GM18511 (cell line): ENCODE measurements around the gene CALHM5.
"Not testable (repeated sequence)": the region's sequence is repeated elsewhere in the genome, so short reads cannot be mapped to it uniquely, and the experiment has no call there.

Experiments
- ATAC-seq: cut with Tn5 transposase; IDR thresholded peaks from one replicate; pipeline ENCODE4 v1.9.1; 2021; ENCODE audit warnings: mild to moderate bottlenecking, moderate library complexity; ENCODE audit not compliant: unreplicated experiment

CALHM5 gene, protein sequence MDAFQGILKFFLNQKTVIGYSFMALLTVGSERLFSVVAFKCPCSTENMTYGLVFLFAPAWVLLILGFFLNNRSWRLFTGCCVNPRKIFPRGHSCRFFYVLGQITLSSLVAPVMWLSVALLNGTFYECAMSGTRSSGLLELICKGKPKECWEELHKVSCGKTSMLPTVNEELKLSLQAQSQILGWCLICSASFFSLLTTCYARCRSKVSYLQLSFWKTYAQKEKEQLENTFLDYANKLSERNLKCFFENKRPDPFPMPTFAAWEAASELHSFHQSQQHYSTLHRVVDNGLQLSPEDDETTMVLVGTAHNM

GRCh38 chr6:116511424-116512110, at the start of gene CALHM5:
Gene CALHM5, plus strand, starts transcription at chr6:116511639. Its CDS starts 58 bp downstream, at chr6:116511697.
- ATAC-seq = peak; percentile 15

GRCh38 chr6:116461932-116462885, 49.2 kb upstream of the CALHM5 start:
- peak; percentile 79 for ATAC-seq

DNA sequence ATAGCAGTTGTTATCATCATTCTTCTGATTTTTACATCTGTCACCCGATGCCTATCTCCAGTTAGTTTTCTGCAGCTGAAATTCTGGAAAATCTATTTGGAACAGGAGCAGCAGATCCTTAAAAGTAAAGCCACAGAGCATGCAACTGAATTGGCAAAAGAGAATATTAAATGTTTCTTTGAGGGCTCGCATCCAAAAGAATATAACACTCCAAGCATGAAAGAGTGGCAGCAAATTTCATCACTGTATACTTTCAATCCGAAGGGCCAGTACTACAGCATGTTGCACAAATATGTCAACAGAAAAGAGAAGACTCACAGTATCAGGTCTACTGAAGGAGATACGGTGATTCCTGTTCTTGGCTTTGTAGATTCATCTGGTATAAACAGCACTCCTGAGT, 48.1 kb upstream of the CALHM5 start:
- no peak for ATAC-seq

GRCh38 chr6:116465246-116465645, 46.2 kb upstream of the CALHM5 start:
- ATAC-seq = no peak

GRCh38 chr6:116467096-116467495, 44.3 kb upstream of the CALHM5 start:
- no peak for ATAC-seq

DNA sequence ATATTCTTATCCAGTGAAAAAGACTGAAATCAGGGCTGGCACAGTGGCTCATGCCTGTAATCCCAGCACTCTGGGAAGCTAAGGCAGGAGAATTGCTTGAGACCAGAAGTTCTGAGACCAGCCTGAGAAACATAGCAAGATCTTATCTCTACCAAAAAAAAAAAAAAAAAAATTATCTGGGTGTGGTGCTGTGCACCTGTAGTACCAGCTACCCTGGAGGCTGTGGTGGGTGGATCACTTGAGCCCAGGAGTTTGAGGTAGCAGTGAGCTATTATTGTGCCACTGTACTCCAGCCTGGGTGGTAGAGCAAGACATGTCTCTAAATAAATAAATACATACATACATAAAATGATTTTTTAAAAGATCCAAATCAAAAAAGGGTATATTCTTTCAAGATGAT, 43.9 kb upstream of the CALHM5 start:
- ATAC-seq = no peak

DNA sequence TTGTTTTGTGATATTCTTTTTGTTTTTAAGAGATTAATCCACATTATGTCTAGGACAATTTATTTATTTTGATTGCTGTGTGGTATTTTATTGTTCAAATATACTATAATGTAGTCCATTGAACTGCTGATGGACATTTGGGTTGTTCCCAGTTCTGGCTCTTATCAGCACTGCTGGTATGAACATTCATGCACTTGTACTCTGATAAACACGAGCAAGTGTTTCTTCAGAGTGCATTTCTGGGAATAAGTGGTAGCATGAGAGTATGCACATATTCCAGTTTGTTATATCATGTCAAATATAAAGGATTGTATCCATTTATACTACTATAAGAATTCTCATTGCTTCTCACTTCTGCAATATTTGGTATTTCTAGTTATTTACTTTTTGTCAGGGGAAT, 43.1 kb upstream of the CALHM5 start:
- no peak for ATAC-seq

DNA sequence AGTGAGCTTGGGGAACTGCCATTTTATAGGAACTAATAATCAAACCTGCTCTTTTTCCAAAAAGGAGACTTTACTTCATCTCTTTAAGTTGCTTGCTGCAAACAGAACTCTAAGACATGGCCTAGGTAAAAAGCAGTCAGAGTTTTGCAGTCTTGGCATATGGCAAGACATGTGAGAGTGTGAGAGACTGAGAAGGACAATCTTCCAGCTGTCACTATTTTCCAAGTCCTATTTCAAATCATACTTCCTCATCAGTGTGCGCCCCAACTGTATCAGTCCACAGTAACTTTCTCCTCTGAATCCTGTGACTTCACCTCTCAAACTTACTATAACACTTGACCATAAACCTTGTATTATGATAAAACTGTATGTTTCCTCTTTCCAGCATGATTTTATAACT, 39.9 kb upstream of the CALHM5 start:
- no peak for ATAC-seq

GRCh38 chr6:116472706-116473105, 38.7 kb upstream of the CALHM5 start:
- no peak for ATAC-seq

GRCh38 chr6:116475141-116475540, 36.3 kb upstream of the CALHM5 start:
- ATAC-seq = no peak

- peak; percentile 100 for ATAC-seq
Measured at GRCh38 chr6:116476002-116476678, 35.3 kb upstream of the CALHM5 start.

GRCh38 chr6:116482780-116483179, 28.7 kb upstream of the CALHM5 start:
- no peak for ATAC-seq

DNA sequence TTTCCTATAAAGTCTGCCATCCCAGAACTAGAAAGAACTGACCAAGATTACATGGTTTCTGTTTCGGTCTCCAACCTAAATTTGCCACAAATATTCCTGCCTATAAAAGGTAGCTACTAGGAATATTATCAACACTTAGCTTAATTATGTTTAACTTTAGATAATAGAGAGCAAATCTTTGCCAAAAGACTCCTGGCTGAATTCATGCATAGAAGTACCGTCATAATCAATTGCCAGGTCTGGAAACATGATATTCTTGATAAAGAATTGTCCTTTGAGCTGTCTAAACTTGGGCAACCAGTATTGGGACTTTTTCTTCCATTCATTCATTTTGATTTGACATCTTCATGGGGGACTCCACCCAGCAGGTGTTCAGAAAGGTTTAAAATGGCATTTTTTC, 27.8 kb upstream of the CALHM5 start:
- no peak for ATAC-seq

GRCh38 chr6:116485559-116486184, 25.8 kb upstream of the CALHM5 start:
- no peak for ATAC-seq

GRCh38 chr6:116491610-116492330, 19.7 kb upstream of the CALHM5 start:
- no peak for ATAC-seq

- no peak for ATAC-seq
Measured at GRCh38 chr6:116492331-116493067, 18.9 kb upstream of the CALHM5 start.

- not testable (repeated sequence) for ATAC-seq
Measured at GRCh38 chr6:116495161-116495560, 16.3 kb upstream of the CALHM5 start.

DNA sequence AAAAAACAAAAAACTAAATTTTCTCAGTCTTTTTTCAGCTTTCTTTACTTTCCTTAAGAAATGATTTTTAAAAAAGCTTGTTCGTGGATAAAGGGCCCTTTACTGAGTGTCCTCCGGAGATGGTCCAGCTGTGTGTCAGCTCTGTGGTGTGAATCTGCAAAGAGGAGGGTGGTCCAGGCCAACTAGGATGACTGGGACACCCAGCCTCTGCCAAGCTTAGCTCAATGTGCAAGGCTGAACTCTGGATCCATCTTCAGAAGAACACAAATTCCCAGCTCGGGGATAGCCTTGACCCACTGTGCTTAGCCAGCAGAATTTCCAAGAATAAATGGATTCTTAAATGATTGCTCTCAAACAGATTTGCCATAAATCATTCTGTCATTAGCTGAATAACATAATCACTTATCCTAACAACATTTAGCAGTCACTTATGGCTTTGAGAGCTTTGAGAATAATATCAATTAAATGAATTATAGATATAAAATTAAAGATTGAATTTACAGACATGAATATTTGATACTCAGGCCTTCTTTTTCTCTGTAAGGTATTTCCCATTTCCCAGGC, 14.2 kb upstream of the CALHM5 start:
- no peak for ATAC-seq

- ATAC-seq = no peak
Measured at GRCh38 chr6:116500969-116501433, 10.4 kb upstream of the CALHM5 start.
